ENCODE results near the gene PAQR9. TPM values are rescaled to one million over a fixed set of nuclear protein-coding genes. Genes with fewer than 3 reads are reported as not detected.
"Not testable (repeated sequence)": the region's sequence is repeated elsewhere in the genome, so short reads cannot be mapped to it uniquely, and the experiment has no call there.

Gene PAQR9
- total and polyA plus RNA-seq, 9 of the 15 experiments (the other 6 are each of a cell fraction or from before 2014, with no cell fraction given) = 0.04 to 0.58 (median 0.22) TPM

GRCh38 chr3:142988221-142988620, 24.7 kb upstream of the PAQR9 start:
- BruUV-seq (replicated peaks); H3K27ac ChIP-seq (ENCODE audit: extremely low read depth, low read depth, low read length); intact Hi-C loops (cut with micrococcal nuclease); H3K79me2 ChIP-seq (ENCODE audit: control insufficient read depth, insufficient read depth, low read length); H4K20me1 ChIP-seq (replicated peaks; ENCODE audit: control insufficient read depth, insufficient read depth, low read length); H3K9ac ChIP-seq (ENCODE audit: insufficient read depth in 1 of 2, low read depth in 2 of 2, low read length in 2 of 2); in situ Hi-C loops (cut with MboI); H3K27me3 ChIP-seq (ENCODE audit: control insufficient read depth in 2 of 2, insufficient read depth in 2 of 2, low read length in 2 of 2); POLR2A ChIA-PET; DNase-seq (ENCODE audit: extremely low read depth in 1 of 4, low spot score in 3 of 4); ATAC-seq; FAIRE-seq; H3K36me3 ChIP-seq (ENCODE audit: control insufficient read depth, insufficient read depth, low read length); H3K9me1 ChIP-seq (ENCODE audit: control insufficient read depth, insufficient read depth, low read length); H3K4me2 ChIP-seq (ENCODE audit: insufficient read depth, low read length); H3K4me3 ChIP-seq; H3K9me3 ChIP-seq (replicated peaks; ENCODE audit: control insufficient read depth, insufficient read depth, low read depth, low read length): not testable (repeated sequence)
- WGBS (ENCODE audit: insufficient coverage, low coverage, missing lambda C conversion rate) = 86% methylated on average over 2 of the region's 2 CpGs
- CTCF ChIA-PET (ENCODE audit: low intra/inter-chr PET ratio) = interaction anchor here (0.8 to 2.2 kb wide), 2 partner anchors 59 to 401 kb away, joined by 3 to 12 read pairs; no protein-coding TSS in a partner anchor
- Histone ChIP-seq H3K4me1 (replicated peaks in 1 of 2; ENCODE audit: control insufficient read depth in 2 of 2, insufficient read depth in 2 of 2, low read length in 2 of 2) (peaks cover 0 to 15% of the 10 kb centered on the region in 2 experiments; a peak in 3 of 5 replicates), H2AFZ (ENCODE audit: low read depth, low read length) (0 out of 2 replicates have a peak overlapping the region, but pooled peaks have one; percentile 12)
- TF ChIP-seq, protein P1, sequence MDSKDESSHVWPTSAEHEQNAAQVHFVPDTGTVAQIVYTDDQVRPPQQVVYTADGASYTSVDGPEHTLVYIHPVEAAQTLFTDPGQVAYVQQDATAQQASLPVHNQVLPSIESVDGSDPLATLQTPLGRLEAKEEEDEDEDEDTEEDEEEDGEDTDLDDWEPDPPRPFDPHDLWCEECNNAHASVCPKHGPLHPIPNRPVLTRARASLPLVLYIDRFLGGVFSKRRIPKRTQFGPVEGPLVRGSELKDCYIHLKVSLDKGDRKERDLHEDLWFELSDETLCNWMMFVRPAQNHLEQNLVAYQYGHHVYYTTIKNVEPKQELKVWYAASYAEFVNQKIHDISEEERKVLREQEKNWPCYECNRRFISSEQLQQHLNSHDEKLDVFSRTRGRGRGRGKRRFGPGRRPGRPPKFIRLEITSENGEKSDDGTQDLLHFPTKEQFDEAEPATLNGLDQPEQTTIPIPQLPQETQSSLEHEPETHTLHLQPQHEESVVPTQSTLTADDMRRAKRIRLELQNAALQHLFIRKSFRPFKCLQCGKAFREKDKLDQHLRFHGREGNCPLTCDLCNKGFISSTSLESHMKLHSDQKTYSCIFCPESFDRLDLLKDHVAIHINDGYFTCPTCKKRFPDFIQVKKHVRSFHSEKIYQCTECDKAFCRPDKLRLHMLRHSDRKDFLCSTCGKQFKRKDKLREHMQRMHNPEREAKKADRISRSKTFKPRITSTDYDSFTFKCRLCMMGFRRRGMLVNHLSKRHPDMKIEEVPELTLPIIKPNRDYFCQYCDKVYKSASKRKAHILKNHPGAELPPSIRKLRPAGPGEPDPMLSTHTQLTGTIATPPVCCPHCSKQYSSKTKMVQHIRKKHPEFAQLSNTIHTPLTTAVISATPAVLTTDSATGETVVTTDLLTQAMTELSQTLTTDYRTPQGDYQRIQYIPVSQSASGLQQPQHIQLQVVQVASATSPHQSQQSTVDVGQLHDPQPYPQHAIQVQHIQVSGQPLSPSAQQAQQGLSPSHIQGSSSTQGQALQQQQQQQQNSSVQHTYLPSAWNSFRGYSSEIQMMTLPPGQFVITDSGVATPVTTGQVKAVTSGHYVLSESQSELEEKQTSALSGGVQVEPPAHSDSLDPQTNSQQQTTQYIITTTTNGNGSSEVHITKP (IDR thresholded peaks at IDR 0.05; ENCODE audit: partially characterized antibody) = peak; percentile 46

All from K562 (cell line).